Panc1 (cell line): ENCODE results near the gene GOLGA6D. TPM values are rescaled to one million over a fixed set of nuclear protein-coding genes. Genes with fewer than 3 reads are reported as not detected.
"Not testable (repeated sequence)": the region's sequence is repeated elsewhere in the genome, so short reads cannot be mapped to it uniquely, and the experiment has no call there.

ENCODE experiments used
- ATAC-seq: fragments of 200-7000 bp; cut with Tn5 transposase; 2 replicates; pipeline ENCODE4 v1.9.1; 2020; ENCODE audit warnings: mild to moderate bottlenecking, moderate library complexity
- Bru-seq: library from RNA; stranded (reverse); fragments of 400-500 nt; gene quantifications from one replicate; lab custom pipeline; 2021; lab: Mats Ljungman, UMichigan
- BruChase-seq, 2 experiments: library from RNA; stranded (reverse); fragments of 400-500 nt; gene quantifications; one replicate each; lab custom pipeline; 2021; lab: Mats Ljungman, UMichigan
- BruUV-seq: library from RNA; stranded (reverse); fragments of 400-500 nt; replicated peaks from 2 replicates; lab custom pipeline; 2021; lab: Mats Ljungman, UMichigan
- CTCF ChIA-PET: fragments of 300-600 bp; sonication (Branson Sonifier 250); formaldehyde crosslinking; loops from one replicate; lab custom pipeline; 2022; ENCODE audit warnings: antibody characterized with exemption; lab: Charles Lee
- POLR2A ChIA-PET: fragments of 300-600 bp; sonication (Branson Sonifier 250); formaldehyde crosslinking; loops from one replicate; lab custom pipeline; 2022; ENCODE audit warnings: antibody characterized with exemption; lab: Charles Lee
- DNase-seq: peaks from one replicate; pipeline ENCODE4 v3.0.0-alpha.2; 2010; ENCODE audit warnings: low read depth, low spot score
- H3K27ac ChIP-seq: 2 replicates; pipeline ENCODE4 v1.5.1; 2011; ENCODE audit warnings: mild to moderate bottlenecking, low read length, inconsistent platforms
- H3K27me3 ChIP-seq: fragments of 200-500 bp; sonication (Bioruptor generic); 2 replicates; pipeline ENCODE4 v1.6.0; 2014; ENCODE audit warnings: low read length, inconsistent platforms; ENCODE audit not compliant: control insufficient read depth, insufficient read depth
- H3K36me3 ChIP-seq: fragments of 200-500 bp; sonication (Bioruptor generic); 2 replicates; pipeline ENCODE4 v1.5.1; 2014; ENCODE audit warnings: inconsistent platforms, mild to moderate bottlenecking, low read length, moderate library complexity; ENCODE audit not compliant: control insufficient read depth, insufficient read depth
- H3K4me1 ChIP-seq: 2 replicates; pipeline ENCODE4 v1.5.1; 2011; ENCODE audit warnings: inconsistent platforms, mild to moderate bottlenecking, low read length, moderate library complexity; ENCODE audit not compliant: control insufficient read depth, insufficient read depth
- H3K4me3 ChIP-seq, 2 experiments: 2 replicates each; pipeline ENCODE4 v1.5.1; 2011 to 2012; ENCODE audit warnings: low read depth in 2 of 2, low read length in 2 of 2, mild to moderate bottlenecking in 2 of 2, inconsistent platforms in 1 of 2, moderate library complexity in 1 of 2
- H3K9me3 ChIP-seq: fragments of 200-500 bp; sonication (Bioruptor generic); 2 replicates; pipeline ENCODE4 v1.5.1; 2014; ENCODE audit warnings: low read depth, mild to moderate bottlenecking, inconsistent platforms, low read length, moderate library complexity; ENCODE audit not compliant: control insufficient read depth, insufficient read depth
- POLR2AphosphoS5 ChIP-seq: IDR thresholded peaks from 2 replicates; pipeline ENCODE4 v1.6.1; 2012; ENCODE audit warnings: mild to moderate bottlenecking, low read depth, low read length, moderate library complexity
- SIN3A ChIP-seq: IDR thresholded peaks from 2 replicates; pipeline ENCODE4 v1.6.1; 2012; ENCODE audit warnings: low read depth, mild to moderate bottlenecking, low read length, moderate library complexity, borderline replicate concordance; ENCODE audit not compliant: insufficient read depth
- TCF7L2 ChIP-seq: IDR thresholded peaks from 2 replicates; pipeline ENCODE4 v1.6.1; 2011; ENCODE audit warnings: mild to moderate bottlenecking, low read depth, low read length, inconsistent platforms
- in situ Hi-C: cut with HindIII; loops from 2 replicates; pipeline ENCODE4 v1.10.0; 2016; ENCODE audit warnings: low sequenced_read_pairs, low pct_unique_long_range_greater_than_20kb
- intact Hi-C: fragments of 100-400 bp; cut with micrococcal nuclease; formaldehyde crosslinking; loops from one replicate; pipeline ENCODE4 v1.10.0; 2022; ENCODE audit not compliant: unreplicated experiment
- long read RNA-seq: library from polyadenylated mRNA; unstranded; transcript quantifications from one replicate; pipeline ENCODE4 v2.0.0, GENCODE V29; 2021; ENCODE audit not compliant: unreplicated experiment
- polyA plus RNA-seq: library from polyadenylated mRNA; unstranded; fragments of >200 nt; gene quantifications from one replicate; pipeline ENCODE4 v1.2.1, GENCODE V29; 2012; ENCODE audit warnings: missing spikeins; ENCODE audit not compliant: insufficient read length
- total RNA-seq: library from RNA; stranded (reverse); gene quantifications from one replicate; pipeline ENCODE4 v1.2.1, GENCODE V29; 2021; ENCODE audit not compliant: unreplicated experiment
- TF ChIP-seq, protein P1 (sequence below): fragments of 450-650 bp; IDR thresholded peaks from 2 replicates; pipeline ENCODE4 v1.5.1; 2017; ENCODE audit warnings: mild to moderate bottlenecking
- TF ChIP-seq, protein P2 (sequence below), 2 experiments: IDR thresholded peaks; 2 replicates each; pipeline ENCODE4 v1.6.1; 2011 to 2012; ENCODE audit warnings: low read depth in 2 of 2, control low read depth in 1 of 2, low read length in 1 of 2, mild to moderate bottlenecking in 1 of 2, moderate library complexity in 1 of 2; ENCODE audit not compliant: insufficient read depth in 1 of 2

The GOLGA6D gene, protein sequence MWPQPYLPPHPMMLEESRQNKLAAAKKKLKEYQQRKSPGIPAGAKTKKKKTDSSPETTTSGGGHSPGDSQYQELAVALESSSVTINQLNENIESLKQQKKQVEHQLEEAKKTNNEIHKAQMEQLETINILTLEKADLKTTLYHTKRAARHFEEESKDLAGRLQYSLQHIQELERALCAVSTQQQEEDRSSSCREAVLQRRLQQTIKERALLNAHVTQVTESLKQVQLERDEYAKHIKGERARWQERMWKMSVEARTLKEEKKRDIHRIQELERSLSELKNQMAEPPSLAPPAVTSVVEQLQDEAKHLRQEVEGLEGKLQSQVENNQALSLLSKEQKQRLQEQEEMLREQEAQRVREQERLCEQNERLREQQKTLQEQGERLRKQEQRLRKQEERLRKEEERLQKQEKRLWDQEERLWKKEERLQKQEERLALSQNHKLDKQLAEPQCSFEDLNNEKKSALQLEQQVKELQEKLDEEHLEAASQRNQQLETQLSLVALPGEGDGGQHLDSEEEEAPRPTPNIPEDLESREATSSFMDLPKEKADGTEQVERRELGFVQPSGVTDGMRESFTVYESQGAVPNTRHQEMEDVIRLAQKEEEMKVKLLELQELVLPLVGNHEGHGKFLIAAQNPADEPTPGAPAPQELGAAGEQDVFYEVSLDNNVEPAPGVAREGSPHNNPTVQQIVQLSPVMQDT
- not detected for total RNA-seq
- not detected for polyA plus RNA-seq
- Bru-seq, nascent RNA, result not detected
- BruChase-seq, experiment 1, labeled RNA remaining after a 2-hour chase, result not detected
- not detected for BruChase-seq, experiment 2, labeled RNA remaining after a 6-hour chase
- long read RNA-seq, result 0 reads

DNA sequence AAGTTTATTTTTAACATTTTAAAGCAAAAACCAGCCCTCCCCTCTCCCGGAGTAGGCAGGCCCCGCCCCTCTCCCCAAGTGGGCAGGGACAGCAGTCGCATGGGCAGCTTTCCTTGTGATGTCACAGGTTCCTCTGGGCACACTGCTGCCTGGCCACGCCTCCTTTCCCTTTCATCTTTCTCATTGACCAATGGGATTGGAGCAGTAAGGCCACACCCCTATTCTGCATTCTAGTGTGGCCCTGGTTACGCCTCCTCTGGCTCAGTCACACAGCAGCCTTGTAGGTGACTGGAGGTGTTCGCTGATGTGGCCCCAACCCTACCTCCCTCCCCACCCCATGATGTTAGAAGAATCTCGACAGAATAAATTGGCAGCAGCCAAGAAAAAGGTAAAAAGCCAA, at the start of gene GOLGA6D:
TSS of gene GOLGA6D (plus strand) at position 264 of the 400 bp plus-strand sequence. CDS start at position 305, 41 bp downstream.
- in situ Hi-C loops, DNase-seq: not testable (repeated sequence)

DNA sequence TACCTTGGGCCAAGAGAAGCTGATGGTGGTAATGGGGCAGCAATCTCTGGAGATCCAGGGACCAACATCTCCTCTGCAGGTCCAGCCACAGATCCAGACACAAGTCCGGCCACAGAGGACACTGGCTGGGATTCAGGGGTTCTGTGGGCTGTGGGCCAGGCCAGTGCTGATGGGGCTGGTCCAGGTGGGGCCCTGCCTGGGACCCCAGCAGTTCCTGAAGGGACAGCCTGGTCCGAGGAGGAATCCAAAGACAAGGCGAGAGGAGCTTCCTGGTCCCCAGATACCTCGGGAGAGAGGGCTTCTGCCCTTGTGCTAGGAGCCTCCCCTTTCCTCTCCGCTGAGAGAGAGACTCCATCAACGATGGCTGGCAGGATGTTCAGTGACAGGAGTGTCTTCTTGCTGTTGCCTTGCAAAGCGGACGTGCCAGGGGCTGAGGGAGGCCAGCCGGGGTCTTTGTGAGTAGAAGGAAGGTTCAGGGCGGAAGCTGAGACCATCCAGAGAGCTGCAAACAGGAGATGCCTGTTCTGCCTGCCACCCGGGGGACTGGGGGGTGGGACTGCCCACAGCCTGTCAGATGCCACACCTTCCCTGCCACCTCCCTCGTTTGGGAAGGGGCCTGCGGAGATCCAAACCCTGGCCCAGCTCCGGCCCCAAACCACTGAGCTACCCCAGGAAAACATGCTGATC, 49.0 kb upstream of the GOLGA6D start:
- H3K27ac ChIP-seq, result no peak overlapping the region
- in situ Hi-C loops (no loop called here), intact Hi-C loops (no loop called here)
- no peaks in the 10 kb centered on the region for H3K36me3 ChIP-seq
- no peaks in the 10 kb centered on the region for H3K9me3 ChIP-seq
- ATAC-seq, result no peak
- H3K4me3 ChIP-seq, result no peak overlapping the region
- POLR2A ChIA-PET, result interaction anchor here (0.5 to 0.7 kb wide), 2 partner anchors 126 to 277 kb away, joined by 3 read pairs; no protein-coding TSS in a partner anchor
- no peak for DNase-seq
- CTCF ChIA-PET, result no interaction called here
- no peaks in the 10 kb centered on the region for H3K27me3 ChIP-seq
- no TSS peak for BruUV-seq
- TF ChIP-seq, protein P1, sequence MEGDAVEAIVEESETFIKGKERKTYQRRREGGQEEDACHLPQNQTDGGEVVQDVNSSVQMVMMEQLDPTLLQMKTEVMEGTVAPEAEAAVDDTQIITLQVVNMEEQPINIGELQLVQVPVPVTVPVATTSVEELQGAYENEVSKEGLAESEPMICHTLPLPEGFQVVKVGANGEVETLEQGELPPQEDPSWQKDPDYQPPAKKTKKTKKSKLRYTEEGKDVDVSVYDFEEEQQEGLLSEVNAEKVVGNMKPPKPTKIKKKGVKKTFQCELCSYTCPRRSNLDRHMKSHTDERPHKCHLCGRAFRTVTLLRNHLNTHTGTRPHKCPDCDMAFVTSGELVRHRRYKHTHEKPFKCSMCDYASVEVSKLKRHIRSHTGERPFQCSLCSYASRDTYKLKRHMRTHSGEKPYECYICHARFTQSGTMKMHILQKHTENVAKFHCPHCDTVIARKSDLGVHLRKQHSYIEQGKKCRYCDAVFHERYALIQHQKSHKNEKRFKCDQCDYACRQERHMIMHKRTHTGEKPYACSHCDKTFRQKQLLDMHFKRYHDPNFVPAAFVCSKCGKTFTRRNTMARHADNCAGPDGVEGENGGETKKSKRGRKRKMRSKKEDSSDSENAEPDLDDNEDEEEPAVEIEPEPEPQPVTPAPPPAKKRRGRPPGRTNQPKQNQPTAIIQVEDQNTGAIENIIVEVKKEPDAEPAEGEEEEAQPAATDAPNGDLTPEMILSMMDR, result no peak
- TF ChIP-seq, protein P2, sequence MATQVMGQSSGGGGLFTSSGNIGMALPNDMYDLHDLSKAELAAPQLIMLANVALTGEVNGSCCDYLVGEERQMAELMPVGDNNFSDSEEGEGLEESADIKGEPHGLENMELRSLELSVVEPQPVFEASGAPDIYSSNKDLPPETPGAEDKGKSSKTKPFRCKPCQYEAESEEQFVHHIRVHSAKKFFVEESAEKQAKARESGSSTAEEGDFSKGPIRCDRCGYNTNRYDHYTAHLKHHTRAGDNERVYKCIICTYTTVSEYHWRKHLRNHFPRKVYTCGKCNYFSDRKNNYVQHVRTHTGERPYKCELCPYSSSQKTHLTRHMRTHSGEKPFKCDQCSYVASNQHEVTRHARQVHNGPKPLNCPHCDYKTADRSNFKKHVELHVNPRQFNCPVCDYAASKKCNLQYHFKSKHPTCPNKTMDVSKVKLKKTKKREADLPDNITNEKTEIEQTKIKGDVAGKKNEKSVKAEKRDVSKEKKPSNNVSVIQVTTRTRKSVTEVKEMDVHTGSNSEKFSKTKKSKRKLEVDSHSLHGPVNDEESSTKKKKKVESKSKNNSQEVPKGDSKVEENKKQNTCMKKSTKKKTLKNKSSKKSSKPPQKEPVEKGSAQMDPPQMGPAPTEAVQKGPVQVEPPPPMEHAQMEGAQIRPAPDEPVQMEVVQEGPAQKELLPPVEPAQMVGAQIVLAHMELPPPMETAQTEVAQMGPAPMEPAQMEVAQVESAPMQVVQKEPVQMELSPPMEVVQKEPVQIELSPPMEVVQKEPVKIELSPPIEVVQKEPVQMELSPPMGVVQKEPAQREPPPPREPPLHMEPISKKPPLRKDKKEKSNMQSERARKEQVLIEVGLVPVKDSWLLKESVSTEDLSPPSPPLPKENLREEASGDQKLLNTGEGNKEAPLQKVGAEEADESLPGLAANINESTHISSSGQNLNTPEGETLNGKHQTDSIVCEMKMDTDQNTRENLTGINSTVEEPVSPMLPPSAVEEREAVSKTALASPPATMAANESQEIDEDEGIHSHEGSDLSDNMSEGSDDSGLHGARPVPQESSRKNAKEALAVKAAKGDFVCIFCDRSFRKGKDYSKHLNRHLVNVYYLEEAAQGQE (IDR thresholded peaks at IDR 0.05; ENCODE audit: insufficient read depth in 1 of 2, low read depth in 2 of 2, low read length in 1 of 2), result no peak
- TF ChIP-seq SIN3A, result no peak
- no peak for TF ChIP-seq POLR2AphosphoS5
- no peak for TF ChIP-seq TCF7L2
- H3K4me1 ChIP-seq, result no peaks in the 10 kb centered on the region

More for the DNA sequence above, at the start of gene GOLGA6D:
- BruUV-seq, intact Hi-C loops, H3K9me3 ChIP-seq, H3K36me3 ChIP-seq, H3K4me1 ChIP-seq, POLR2A ChIA-PET, CTCF ChIA-PET, ATAC-seq, H3K27ac ChIP-seq, H3K27me3 ChIP-seq, H3K4me3 ChIP-seq: not testable (repeated sequence)
